ENCODE results near the gene DYNLT4.

GRCh38 chr1:44819196-44819607 is 12.1 kb upstream of the DYNLT4 start:
- TF ChIP-seq CTCF (IDR thresholded peaks at IDR 0.05; ENCODE audit: low read depth, low read length, poor library complexity, severe bottlenecking) (peak; percentile 31), EZH2phosphoT487 (IDR thresholded peaks at IDR 0.05; ENCODE audit: borderline replicate concordance, low read length) (no peak)

All from DOHH2 (cell line).